ENCODE data around the gene AHNAK2.
"Not testable (repeated sequence)": the region's sequence is repeated elsewhere in the genome, so short reads cannot be mapped to it uniquely, and the experiment has no call there.

AHNAK2 gene

DNA sequence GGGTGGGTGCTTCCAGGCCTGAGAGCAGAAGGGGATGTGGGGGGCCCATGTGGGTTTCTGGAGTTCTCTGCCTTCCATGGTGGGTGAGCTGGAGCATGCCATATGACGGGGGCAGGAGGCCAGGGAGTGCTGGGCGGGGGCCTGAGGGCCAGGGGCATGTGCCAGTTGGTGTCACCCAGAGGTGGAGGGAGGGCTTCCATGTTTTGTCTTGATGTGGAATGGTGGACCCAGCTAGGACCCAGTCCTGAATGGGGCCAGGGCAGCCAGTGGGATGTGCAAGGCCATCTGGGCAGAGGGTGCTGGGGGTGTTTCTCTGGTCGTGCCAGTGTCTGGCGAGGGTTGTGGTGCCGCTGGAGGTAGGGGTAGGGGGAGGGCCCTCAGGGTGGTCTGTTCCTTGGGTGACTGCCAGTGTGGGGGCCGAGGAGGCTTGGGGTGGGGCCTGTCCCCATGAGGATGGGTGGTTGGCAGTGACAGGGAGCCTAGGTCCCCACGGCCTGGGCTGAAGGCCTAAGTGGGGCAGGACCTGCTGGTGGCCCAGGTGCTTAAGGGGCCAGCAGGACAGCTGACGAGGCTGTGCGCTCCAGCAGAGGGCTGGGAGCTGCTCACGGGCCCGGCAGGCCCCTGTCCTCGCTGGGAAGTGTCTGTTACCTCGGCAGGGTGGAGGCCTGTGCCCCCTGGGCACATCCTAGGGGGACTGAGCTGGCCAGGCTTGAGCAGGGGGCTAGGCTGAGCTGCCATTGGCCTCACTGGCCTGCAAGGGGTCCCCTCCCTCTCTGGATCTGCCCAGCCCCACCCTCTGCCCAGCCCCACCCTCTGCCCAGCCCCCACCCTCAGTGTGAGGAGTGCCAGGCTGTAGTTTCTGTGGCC is 86.3 kb downstream of the AHNAK2 start:
- DNase-seq (ENCODE audit: low spot score), result no peak
- in situ Hi-C loops (cut with MboI; ENCODE audit: low pct_unique_long_range_greater_than_20kb, low sequenced_read_pairs, unreplicated experiment), result no loop called here
- TF ChIP-seq, protein P1, sequence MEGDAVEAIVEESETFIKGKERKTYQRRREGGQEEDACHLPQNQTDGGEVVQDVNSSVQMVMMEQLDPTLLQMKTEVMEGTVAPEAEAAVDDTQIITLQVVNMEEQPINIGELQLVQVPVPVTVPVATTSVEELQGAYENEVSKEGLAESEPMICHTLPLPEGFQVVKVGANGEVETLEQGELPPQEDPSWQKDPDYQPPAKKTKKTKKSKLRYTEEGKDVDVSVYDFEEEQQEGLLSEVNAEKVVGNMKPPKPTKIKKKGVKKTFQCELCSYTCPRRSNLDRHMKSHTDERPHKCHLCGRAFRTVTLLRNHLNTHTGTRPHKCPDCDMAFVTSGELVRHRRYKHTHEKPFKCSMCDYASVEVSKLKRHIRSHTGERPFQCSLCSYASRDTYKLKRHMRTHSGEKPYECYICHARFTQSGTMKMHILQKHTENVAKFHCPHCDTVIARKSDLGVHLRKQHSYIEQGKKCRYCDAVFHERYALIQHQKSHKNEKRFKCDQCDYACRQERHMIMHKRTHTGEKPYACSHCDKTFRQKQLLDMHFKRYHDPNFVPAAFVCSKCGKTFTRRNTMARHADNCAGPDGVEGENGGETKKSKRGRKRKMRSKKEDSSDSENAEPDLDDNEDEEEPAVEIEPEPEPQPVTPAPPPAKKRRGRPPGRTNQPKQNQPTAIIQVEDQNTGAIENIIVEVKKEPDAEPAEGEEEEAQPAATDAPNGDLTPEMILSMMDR (IDR thresholded peaks at IDR 0.05; ENCODE audit: extremely low read depth, insufficient read depth, missing control alignments), result no peak

DNA sequence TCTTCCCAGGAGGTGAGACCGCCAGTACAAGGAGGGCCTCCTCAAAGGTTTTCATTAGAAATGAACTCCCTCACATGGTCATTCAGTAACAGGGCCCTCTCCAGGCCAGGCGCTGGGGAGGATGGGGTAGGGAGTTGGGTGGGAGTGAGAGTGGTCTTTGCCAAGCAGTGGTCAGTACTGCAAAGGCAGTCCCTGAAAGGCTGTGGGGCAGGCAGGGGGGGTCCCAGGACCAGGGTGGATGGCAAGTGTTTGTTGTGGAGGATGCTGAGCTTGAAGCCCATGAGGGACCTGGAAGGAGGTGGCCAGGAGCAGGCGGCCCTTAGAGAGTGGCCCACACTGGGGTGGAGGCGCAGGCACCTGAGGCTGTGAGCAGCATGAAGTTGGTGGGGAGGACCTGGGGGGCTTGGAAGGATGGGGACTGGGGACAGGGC is 87.0 kb downstream of the AHNAK2 start:
- TF ChIP-seq, protein P1 (IDR thresholded peaks at IDR 0.05; ENCODE audit: extremely low read depth, insufficient read depth, missing control alignments), result no peak
- in situ Hi-C loops (cut with MboI; ENCODE audit: low pct_unique_long_range_greater_than_20kb, low sequenced_read_pairs, unreplicated experiment), result no loop called here
- DNase-seq (ENCODE audit: low spot score), result no peak

DNA sequence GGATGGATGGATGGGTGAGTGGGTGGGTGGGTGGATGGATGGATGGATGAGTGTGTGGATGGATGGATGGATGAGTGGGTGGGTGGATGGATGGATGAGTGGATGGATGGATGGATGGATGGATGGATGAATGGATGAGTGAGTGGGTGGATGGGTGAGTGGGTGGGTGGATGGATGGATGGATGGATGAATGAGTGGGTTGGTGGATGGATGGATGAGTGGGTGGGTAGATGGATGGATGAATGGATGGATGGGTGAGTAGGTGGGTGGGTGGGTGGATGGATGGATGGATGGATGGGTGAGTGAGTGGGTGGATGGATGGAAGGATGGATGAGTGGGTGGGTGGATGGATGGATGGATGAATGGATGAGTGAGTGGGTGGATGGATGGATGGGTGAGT is 87.9 kb downstream of the AHNAK2 start:
- in situ Hi-C loops (cut with MboI; ENCODE audit: low pct_unique_long_range_greater_than_20kb, low sequenced_read_pairs, unreplicated experiment); DNase-seq (ENCODE audit: low spot score): not testable (repeated sequence)

DNA sequence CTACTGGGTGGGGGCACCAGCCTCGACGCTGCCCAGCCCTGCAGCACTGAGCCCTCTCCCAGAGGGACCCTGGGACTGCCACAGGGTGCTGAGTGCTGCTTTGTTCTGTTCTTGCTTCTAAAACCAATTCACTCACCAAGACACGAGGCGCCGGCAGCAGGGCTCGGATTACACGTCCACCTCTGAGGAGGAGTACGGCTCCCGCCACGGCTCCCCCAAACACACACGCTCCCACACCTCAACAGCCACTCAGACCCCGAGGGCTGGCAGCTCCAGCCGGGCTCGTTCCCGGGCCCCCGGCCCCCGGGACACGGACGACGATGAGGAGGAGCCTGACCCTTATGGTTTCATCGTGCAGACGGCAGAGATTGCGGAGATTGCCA is 88.8 kb downstream of the AHNAK2 start:
- in situ Hi-C loops (cut with MboI; ENCODE audit: low pct_unique_long_range_greater_than_20kb, low sequenced_read_pairs, unreplicated experiment), result no loop called here
- TF ChIP-seq, protein P1 (IDR thresholded peaks at IDR 0.05; ENCODE audit: extremely low read depth, insufficient read depth, missing control alignments), result no peak
- DNase-seq (ENCODE audit: low spot score), result no peak

DNA sequence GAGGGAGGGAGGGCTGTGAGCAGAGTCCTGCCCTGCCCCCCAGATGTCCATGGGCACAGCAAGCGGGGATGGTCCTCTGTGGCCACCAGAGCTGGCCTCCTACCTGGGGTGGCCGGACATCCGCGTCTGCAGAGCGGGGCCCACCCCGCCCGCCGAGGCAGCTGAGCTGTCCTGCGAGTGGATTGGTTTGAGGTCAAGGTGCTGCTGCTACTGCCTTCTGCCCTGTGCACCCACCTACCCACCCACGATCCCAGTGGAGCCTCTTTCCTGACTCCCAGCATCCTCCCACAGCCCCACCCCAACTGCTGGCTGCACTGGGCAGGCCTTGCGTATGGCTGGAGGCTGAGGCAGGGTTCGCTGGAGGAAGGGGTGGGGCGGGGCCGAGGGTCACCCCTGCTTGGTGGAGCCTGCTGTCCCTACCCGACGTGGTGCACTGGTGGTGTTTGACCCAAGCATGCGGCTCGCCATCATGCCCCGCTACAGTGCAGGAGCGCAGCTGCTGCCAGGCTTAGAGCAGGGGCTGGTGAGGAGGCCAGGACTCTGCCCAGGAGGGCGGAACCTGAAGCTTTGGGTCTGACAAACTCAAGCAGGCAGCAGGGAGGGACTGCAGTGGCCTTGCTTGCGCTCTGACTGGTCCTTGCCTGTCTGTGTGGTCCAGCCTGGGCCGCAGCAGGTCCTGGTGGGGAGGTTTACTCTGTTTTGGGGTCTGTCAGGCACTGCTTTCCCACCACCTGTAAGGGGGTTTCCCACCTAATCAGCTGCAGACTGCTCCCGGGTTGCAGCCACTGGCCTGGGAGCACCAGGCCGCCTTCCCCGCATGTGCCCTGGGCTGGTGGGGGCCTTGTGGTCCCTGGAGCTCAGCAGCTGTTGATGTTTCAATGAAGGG is 89.4 kb downstream of the AHNAK2 start:
- in situ Hi-C loops (cut with MboI; ENCODE audit: low pct_unique_long_range_greater_than_20kb, low sequenced_read_pairs, unreplicated experiment), result no loop called here
- TF ChIP-seq, protein P1 (IDR thresholded peaks at IDR 0.05; ENCODE audit: extremely low read depth, insufficient read depth, missing control alignments), result no peak

DNA sequence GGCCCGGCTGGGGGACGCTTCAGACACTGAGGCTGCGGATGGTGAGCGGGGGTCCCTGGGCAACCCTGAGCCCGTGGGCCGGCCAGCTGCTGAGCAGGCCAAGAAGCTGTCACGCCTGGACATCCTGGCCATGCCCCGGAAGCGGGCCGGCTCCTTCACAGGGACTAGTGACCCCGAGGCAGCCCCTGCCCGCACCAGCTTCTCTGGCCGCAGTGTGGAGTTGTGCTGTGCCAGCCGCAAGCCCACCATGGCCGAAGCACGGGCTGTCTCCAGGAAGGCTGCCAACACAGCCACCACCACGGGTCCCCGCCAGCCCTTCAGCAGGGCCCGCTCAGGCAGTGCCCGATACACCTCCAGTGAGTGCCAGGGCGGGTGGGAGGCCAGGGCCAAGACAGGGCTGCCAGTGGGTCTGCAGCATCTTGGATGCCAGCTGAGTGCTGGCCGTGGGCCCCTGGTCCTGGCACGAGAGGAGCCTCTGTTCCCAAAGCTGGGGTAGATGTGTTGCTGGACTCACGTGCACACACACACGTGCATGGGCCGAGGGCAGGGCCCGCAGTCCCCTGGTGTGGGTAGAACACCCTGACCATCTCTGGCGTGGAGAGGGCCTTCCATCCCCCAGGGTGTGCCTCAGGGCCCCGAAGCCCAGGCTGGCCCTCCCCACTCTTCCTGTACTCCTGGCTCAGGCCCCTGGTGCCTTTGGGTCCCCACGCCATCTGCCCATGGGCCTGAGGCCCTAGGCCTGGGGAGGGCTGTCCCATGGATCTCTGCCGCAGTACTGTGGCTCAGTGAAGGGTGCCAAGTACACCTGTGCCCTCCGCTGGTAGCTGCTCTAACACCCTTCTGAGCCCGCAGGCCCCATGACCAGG is 90.3 kb downstream of the AHNAK2 start:
- TF ChIP-seq, protein P1 (IDR thresholded peaks at IDR 0.05; ENCODE audit: extremely low read depth, insufficient read depth, missing control alignments), result no peak
- in situ Hi-C loops (cut with MboI; ENCODE audit: low pct_unique_long_range_greater_than_20kb, low sequenced_read_pairs, unreplicated experiment), result no loop called here

More for the DNA sequence above, 89.4 kb downstream of the AHNAK2 start:
- DNase-seq (ENCODE audit: low spot score), result no peak

More for the DNA sequence above, 90.3 kb downstream of the AHNAK2 start:
- DNase-seq (ENCODE audit: low spot score), result no peak

Data from GM13977 (cell line).